Limb (tissue), 2 donors: ENCODE data around the gene TMEM74B.

Source experiments
- DNase-seq, 2 donors: peaks; one replicate each; pipeline ENCODE4 v3.0.0-alpha.2; 2016; ENCODE audit errors: extremely low spot score in 2 of 2

TMEM74B gene

GRCh38 chr20:1144401-1145172 is 40.2 kb downstream of the TMEM74B start:
- no peak for DNase-seq

- DNase-seq: no peak
These were observed 47.5 kb downstream of the TMEM74B start for GRCh38 chr20:1137236-1137635.

- DNase-seq: no peak
These were observed 49.9 kb downstream of the TMEM74B start for GRCh38 chr20:1134836-1135235.

GRCh38 chr20:1134355-1134754 is 50.4 kb downstream of the TMEM74B start:
- no peak for DNase-seq

- no peak for DNase-seq
These were observed 53.4 kb downstream of the TMEM74B start for GRCh38 chr20:1131354-1131753.

- DNase-seq: no peak
These were observed 53.9 kb downstream of the TMEM74B start for GRCh38 chr20:1130847-1131246.
